ENCODE results near the gene OR4D2.
A peak's percentile ranks its signal among the peaks of the same experiment; 100 is the strongest.

Gene OR4D2

GRCh38 chr17:58191241-58191896 lies 24.6 kb downstream of the OR4D2 start:
- Histone ChIP-seq H2AFZ (ENCODE audit: low read depth, low read length, severe bottlenecking) (no peak overlapping the region), H3K9ac (ENCODE audit: low read length) (no peak overlapping the region), H3K36me3 (ENCODE audit: low read length) (no peaks in the 10 kb centered on the region), H3K9me3 (ENCODE audit: insufficient read depth, low read length) (no peaks in the 10 kb centered on the region), H3K4me2 (ENCODE audit: low read depth, low read length, poor library complexity, severe bottlenecking) (no peak overlapping the region), H3K27ac (ENCODE audit: low read depth, low read length) (no peak overlapping the region), H3K4me3 (ENCODE audit: insufficient read depth, low read length, poor library complexity, severe bottlenecking) (no peak overlapping the region), H3K79me2 (ENCODE audit: insufficient read depth, low read length) (no peaks in the 10 kb centered on the region), H4K20me1 (ENCODE audit: low read depth, low read length) (no peaks in the 10 kb centered on the region), H3K27me3 (ENCODE audit: low read length) (no peaks in the 10 kb centered on the region), H3K9me2 (replicated peaks; ENCODE audit: insufficient read depth, low read length) (no peaks in the 10 kb centered on the region), H3F3A (ENCODE audit: insufficient read depth) (no peaks in the 10 kb centered on the region)
- no peak for TF ChIP-seq EZH2phosphoT487 (conservative IDR thresholded peaks at IDR 0.05; ENCODE audit: low read length)
- TF ChIP-seq, protein P1, sequence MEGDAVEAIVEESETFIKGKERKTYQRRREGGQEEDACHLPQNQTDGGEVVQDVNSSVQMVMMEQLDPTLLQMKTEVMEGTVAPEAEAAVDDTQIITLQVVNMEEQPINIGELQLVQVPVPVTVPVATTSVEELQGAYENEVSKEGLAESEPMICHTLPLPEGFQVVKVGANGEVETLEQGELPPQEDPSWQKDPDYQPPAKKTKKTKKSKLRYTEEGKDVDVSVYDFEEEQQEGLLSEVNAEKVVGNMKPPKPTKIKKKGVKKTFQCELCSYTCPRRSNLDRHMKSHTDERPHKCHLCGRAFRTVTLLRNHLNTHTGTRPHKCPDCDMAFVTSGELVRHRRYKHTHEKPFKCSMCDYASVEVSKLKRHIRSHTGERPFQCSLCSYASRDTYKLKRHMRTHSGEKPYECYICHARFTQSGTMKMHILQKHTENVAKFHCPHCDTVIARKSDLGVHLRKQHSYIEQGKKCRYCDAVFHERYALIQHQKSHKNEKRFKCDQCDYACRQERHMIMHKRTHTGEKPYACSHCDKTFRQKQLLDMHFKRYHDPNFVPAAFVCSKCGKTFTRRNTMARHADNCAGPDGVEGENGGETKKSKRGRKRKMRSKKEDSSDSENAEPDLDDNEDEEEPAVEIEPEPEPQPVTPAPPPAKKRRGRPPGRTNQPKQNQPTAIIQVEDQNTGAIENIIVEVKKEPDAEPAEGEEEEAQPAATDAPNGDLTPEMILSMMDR (IDR thresholded peaks at IDR 0.05; ENCODE audit: insufficient read depth, low read length, poor library complexity, severe bottlenecking): no peak

DNA sequence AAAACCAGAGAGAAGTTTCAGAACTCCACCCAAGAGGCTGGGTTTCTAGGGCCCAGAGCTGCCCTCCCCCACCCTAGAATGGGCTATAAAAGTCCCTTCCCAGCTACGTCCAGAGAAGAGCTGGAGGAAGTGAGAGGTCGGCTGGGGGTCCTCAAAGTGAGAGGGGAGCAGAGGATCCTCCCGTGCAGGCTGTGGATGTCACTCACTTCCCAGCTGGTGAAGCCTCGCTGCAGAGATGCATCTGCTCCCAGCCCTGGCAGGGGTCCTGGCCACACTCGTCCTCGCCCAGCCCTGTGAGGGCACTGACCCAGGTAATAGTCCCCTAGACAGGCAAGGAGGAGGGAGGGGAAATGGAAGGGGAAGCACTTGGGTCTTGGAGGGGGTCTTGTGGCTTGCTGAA lies 25.8 kb downstream of the OR4D2 start, which contains the start of gene EPX:
Gene EPX (plus strand): TSS at position 115 of the 400 bp plus-strand sequence. CDS start 121 bp downstream, at position 236.
- Histone ChIP-seq H3K4me2 (ENCODE audit: low read depth, low read length, poor library complexity, severe bottlenecking) (no peak within 1 kb of the TSS), H3K79me2 (ENCODE audit: insufficient read depth, low read length) (no peaks in the 10 kb centered on the region), H3K4me3 (ENCODE audit: insufficient read depth, low read length, poor library complexity, severe bottlenecking) (no peak within 1 kb of the TSS), H3K9me3 (ENCODE audit: insufficient read depth, low read length) (no peaks in the 10 kb centered on the region), H3K36me3 (ENCODE audit: low read length) (no peaks in the 10 kb centered on the region), H3K27me3 (ENCODE audit: low read length) (no peaks in the 10 kb centered on the region), H3F3A (ENCODE audit: insufficient read depth) (no peaks in the 10 kb centered on the region), H3K9me2 (replicated peaks; ENCODE audit: insufficient read depth, low read length) (no peaks in the 10 kb centered on the region), H3K9ac (ENCODE audit: low read length) (no peak within 1 kb of the TSS), H4K20me1 (ENCODE audit: low read depth, low read length) (no peaks in the 10 kb centered on the region), H3K27ac (ENCODE audit: low read depth, low read length) (no peak within 1 kb of the TSS), H2AFZ (ENCODE audit: low read depth, low read length, severe bottlenecking) (no peak within 1 kb of the TSS)
- TF ChIP-seq EZH2phosphoT487 (conservative IDR thresholded peaks at IDR 0.05; ENCODE audit: low read length): no peak
- TF ChIP-seq, protein P1 (IDR thresholded peaks at IDR 0.05; ENCODE audit: insufficient read depth, low read length, poor library complexity, severe bottlenecking): no peak

GRCh38 chr17:58193641-58194255 lies 27.0 kb downstream of the OR4D2 start:
- Histone ChIP-seq H3K36me3 (ENCODE audit: low read length) (no peaks in the 10 kb centered on the region), H3K4me2 (ENCODE audit: low read depth, low read length, poor library complexity, severe bottlenecking) (no peak overlapping the region)

More at GRCh38 chr17:58193641-58194255, 27.0 kb downstream of the OR4D2 start:
- H3F3A ChIP-seq (ENCODE audit: insufficient read depth): no peaks in the 10 kb centered on the region
- H4K20me1 ChIP-seq (ENCODE audit: low read depth, low read length): no peaks in the 10 kb centered on the region
- H3K27me3 ChIP-seq (ENCODE audit: low read length): no peaks in the 10 kb centered on the region
- no peak overlapping the region for H3K4me3 ChIP-seq (ENCODE audit: insufficient read depth, low read length, poor library complexity, severe bottlenecking)
- no peaks in the 10 kb centered on the region for H3K9me3 ChIP-seq (ENCODE audit: insufficient read depth, low read length)
- H3K79me2 ChIP-seq (ENCODE audit: insufficient read depth, low read length): no peaks in the 10 kb centered on the region
- H2AFZ ChIP-seq (ENCODE audit: low read depth, low read length, severe bottlenecking): no peak overlapping the region
- TF ChIP-seq, protein P1 (IDR thresholded peaks at IDR 0.05; ENCODE audit: insufficient read depth, low read length, poor library complexity, severe bottlenecking): peak; percentile 10
- TF ChIP-seq EZH2phosphoT487 (conservative IDR thresholded peaks at IDR 0.05; ENCODE audit: low read length): no peak
- no peak overlapping the region for H3K27ac ChIP-seq (ENCODE audit: low read depth, low read length)
- no peak overlapping the region for H3K9ac ChIP-seq (ENCODE audit: low read length)
- H3K9me2 ChIP-seq (replicated peaks; ENCODE audit: insufficient read depth, low read length): no peaks in the 10 kb centered on the region
